VCaP (cell line): ENCODE data around the gene ZIC5.

Experiments used
- H3K27ac ChIP-seq: fragments of 450-650 bp; 2 replicates; pipeline ENCODE4 v1.5.1; 2017
- CTCF ChIP-seq: fragments of 450-650 bp; conservative IDR thresholded peaks from 2 replicates; pipeline ENCODE4 v1.5.1; 2017; ENCODE audit warnings: mild to moderate bottlenecking, moderate library complexity

The ZIC5 gene

GRCh38 chr13:99971576-99972189 lies at the start of gene ZIC5:
TSS of gene ZIC5 (minus strand) at chr13:99971767. CDS start at chr13:99971603, 164 bp downstream.
- H3K27ac ChIP-seq: peak within 1 kb of the TSS; percentile 51; the same call in 1 of the 2 replicates
- no peak for TF ChIP-seq CTCF

GRCh38 chr13:100019780-100020356 lies 48.3 kb upstream of the ZIC5 start:
- no peak overlapping the region for H3K27ac ChIP-seq
- no peak for TF ChIP-seq CTCF

GRCh38 chr13:100014621-100015020 lies 43.1 kb upstream of the ZIC5 start:
- no peak overlapping the region for H3K27ac ChIP-seq
- no peak for TF ChIP-seq CTCF

- TF ChIP-seq CTCF: no peak
These were observed 26.7 kb upstream of the ZIC5 start for GRCh38 chr13:99998261-99998660.

GRCh38 chr13:99997702-99998214 lies 26.2 kb upstream of the ZIC5 start:
- H3K27ac ChIP-seq: no peak overlapping the region
- no peak for TF ChIP-seq CTCF

More at GRCh38 chr13:99998261-99998660, 26.7 kb upstream of the ZIC5 start:
- no peak overlapping the region for H3K27ac ChIP-seq

GRCh38 chr13:99996381-99996973 lies 24.9 kb upstream of the ZIC5 start:
- H3K27ac ChIP-seq: no peak overlapping the region
- no peak for TF ChIP-seq CTCF

GRCh38 chr13:99995589-99996380 lies 24.2 kb upstream of the ZIC5 start:
- TF ChIP-seq CTCF: no peak
- H3K27ac ChIP-seq: no peak overlapping the region
